HepG2 (cell line): Measurements from ENCODE around the gene TNFRSF1B. TPM values are rescaled to one million over a fixed set of nuclear protein-coding genes. Genes with fewer than 3 reads are reported as not detected.

Experiments
- ATAC-seq: fragments of 200-7000 bp; cut with Tn5 transposase; 3 replicates; pipeline ENCODE4 v1.9.1; 2020; ENCODE audit warnings: mild to moderate bottlenecking, moderate library complexity
- BruUV-seq: library from RNA; stranded (reverse); fragments of 400-500 nt; replicated peaks from 2 replicates; lab custom pipeline; 2021; lab: Mats Ljungman, UMichigan
- CTCF ChIA-PET: fragments of 300-600 bp; formaldehyde crosslinking; extraction: SDS; loops from one replicate; lab custom pipeline; 2021; ENCODE audit warnings: low total read pairs, inconsistent platforms, low intra/inter-chr PET ratio; lab: Yijun Ruan, JAX
- POLR2A ChIA-PET: fragments of 350-600 bp; sonication (Branson Sonifier 250); formaldehyde crosslinking; loops from one replicate; lab custom pipeline; 2020; ENCODE audit warnings: antibody characterized with exemption, inconsistent platforms; lab: Yijun Ruan, JAX
- DNase-seq: peaks from one replicate; pipeline ENCODE4 v3.0.0-alpha.2; 2015; ENCODE audit warnings: low spot score
- FAIRE-seq: peaks from 3 replicates; lab custom pipeline; 2011; peaks lifted over from hg19 to GRCh38; lab: Jason Lieb, UNC
- H2AFZ ChIP-seq: one replicate; pipeline ENCODE4 v1.6.1; 2011; ENCODE audit warnings: low read length, inconsistent platforms
- H3K27ac ChIP-seq: fragments of 300-600 bp; 3 replicates; pipeline ENCODE4 v1.8.0; 2011; ENCODE audit warnings: mixed run types, mild to moderate bottlenecking, mixed read lengths, low read length, inconsistent platforms; ENCODE audit not compliant: insufficient read depth; ENCODE audit errors: extremely low read length
- H3K27me3 ChIP-seq, 2 experiments: fragments of 200-600 bp in 1 of 2; 2 replicates in 1 of 2; 3 replicates in 1 of 2; pipeline versions ENCODE4 v1.6.0 to v1.8.0; 2011; ENCODE audit warnings: low read length in 2 of 2, mild to moderate bottlenecking in 2 of 2, moderate library complexity in 2 of 2, inconsistent platforms in 1 of 2; ENCODE audit not compliant: insufficient read depth in 2 of 2, control insufficient read depth in 1 of 2
- H3K36me3 ChIP-seq, 2 experiments: fragments of 200-600 bp in 1 of 2; replicated peaks in 1 of 2; 2 replicates in 1 of 2; 3 replicates in 1 of 2; pipeline versions ENCODE4 v1.5.1 to v1.8.0; 2011; ENCODE audit warnings: low read length in 2 of 2, inconsistent platforms in 1 of 2; ENCODE audit not compliant: insufficient read depth in 2 of 2, control insufficient read depth in 1 of 2
- H3K4me1 ChIP-seq: 2 replicates; pipeline ENCODE4 v1.5.1; 2012; ENCODE audit warnings: low read length, inconsistent platforms; ENCODE audit not compliant: insufficient read depth
- H3K4me2 ChIP-seq: 2 replicates; pipeline ENCODE4 v1.6.0; 2011; ENCODE audit warnings: low read depth, low read length, inconsistent platforms
- H3K4me3 ChIP-seq, 3 experiments: fragments of 200-600 bp in 1 of 3; sonication (generic), shearing (Covaris generic) in 1 of 3; replicated peaks in 1 of 3; 2 replicates each; pipeline ENCODE4 v1.5.1; 2011 to 2016; ENCODE audit warnings: low read length in 3 of 3, inconsistent platforms in 2 of 3, low read depth in 2 of 3, mild to moderate bottlenecking in 2 of 3, control low read depth in 1 of 3, mixed read lengths in 1 of 3; ENCODE audit not compliant: insufficient read depth in 1 of 3
- H3K79me2 ChIP-seq: one replicate; pipeline ENCODE4 v1.6.1; 2011; ENCODE audit warnings: low read length, inconsistent platforms; ENCODE audit not compliant: insufficient read depth
- H3K9ac ChIP-seq: 2 replicates; pipeline ENCODE4 v1.6.0; 2011; ENCODE audit warnings: mild to moderate bottlenecking, low read depth, low read length, inconsistent platforms; ENCODE audit not compliant: insufficient read depth
- H3K9me3 ChIP-seq: 2 replicates; pipeline ENCODE4 v1.5.1; 2012; ENCODE audit warnings: mild to moderate bottlenecking, low read length
- H4K20me1 ChIP-seq: 2 replicates; pipeline ENCODE4 v1.6.0; 2011; ENCODE audit warnings: inconsistent platforms, mild to moderate bottlenecking, low read length, moderate library complexity; ENCODE audit not compliant: insufficient read depth
- AKAP8 ChIP-seq: sonication (generic); formaldehyde crosslinking; IDR thresholded peaks from 2 replicates; pipeline ENCODE4 v1.5.1; 2020; ENCODE audit warnings: mild to moderate bottlenecking, missing genetic modification reagents
- ATF7-NPFF ChIP-seq: sonication (generic); formaldehyde crosslinking; IDR thresholded peaks from 2 replicates; pipeline ENCODE4 v1.8.1; 2023; ENCODE audit warnings: mild to moderate bottlenecking, low read depth, missing genetic modification reagents, moderate library complexity
- EED ChIP-seq: sonication (generic); formaldehyde crosslinking; IDR thresholded peaks from 2 replicates; pipeline ENCODE4 v1.5.0; 2020; ENCODE audit warnings: mild to moderate bottlenecking, missing genetic modification reagents
- ETV6 ChIP-seq: sonication (generic); formaldehyde crosslinking; conservative IDR thresholded peaks from 2 replicates; pipeline ENCODE4 v1.4.0; 2020; ENCODE audit warnings: missing genetic modification reagents
- KAT2B ChIP-seq: fragments of 150-350 bp; IDR thresholded peaks from 2 replicates; pipeline ENCODE4 v1.6.1; 2014; ENCODE audit warnings: low read depth, low read length, borderline replicate concordance
- MTA3 ChIP-seq: sonication (generic); formaldehyde crosslinking; IDR thresholded peaks from 2 replicates; pipeline ENCODE4 v1.4.0; 2020; ENCODE audit warnings: missing genetic modification reagents
- MXD4 ChIP-seq: IDR thresholded peaks from 2 replicates; pipeline ENCODE4 v1.6.1; 2016; ENCODE audit warnings: mild to moderate bottlenecking, missing biosample characterization, missing genetic modification reagents
- SIX4 ChIP-seq: sonication (generic); formaldehyde crosslinking; IDR thresholded peaks from 2 replicates; pipeline ENCODE4 v1.4.0; 2020; ENCODE audit warnings: missing genetic modification reagents
- ZNF567 ChIP-seq: sonication (generic); formaldehyde crosslinking; IDR thresholded peaks from 2 replicates; pipeline ENCODE4 v1.8.1; 2023; ENCODE audit warnings: mild to moderate bottlenecking, missing genetic modification reagents, borderline replicate concordance
- ZSCAN20 ChIP-seq: sonication (generic); formaldehyde crosslinking; IDR thresholded peaks from 2 replicates; pipeline ENCODE4 v1.4.0; 2020; ENCODE audit warnings: missing genetic modification reagents, mild to moderate bottlenecking, borderline replicate concordance
- ZSCAN22 ChIP-seq: sonication (generic); formaldehyde crosslinking; IDR thresholded peaks from 2 replicates; pipeline ENCODE4 v1.4.0; 2020; ENCODE audit warnings: mild to moderate bottlenecking, missing genetic modification reagents
- WGBS: methylation state at CpG from one replicate; pipeline ENCODE4 v1.1.6; 2017; ENCODE audit warnings: low lambda C conversion rate; 5-methylcytosine and 5-hydroxymethylcytosine counted together
- in situ Hi-C: cut with HindIII; loops from 2 replicates; pipeline ENCODE4 v1.10.0; 2017; ENCODE audit warnings: low pct_unique_long_range_greater_than_20kb; ENCODE audit not compliant: extremely low pct_ligation_motif_present
- intact Hi-C: fragments of 100-400 bp; cut with micrococcal nuclease; formaldehyde crosslinking; loops from one replicate; pipeline ENCODE4 v1.10.0; 2022; ENCODE audit not compliant: unreplicated experiment
- polyA plus RNA-seq, 8 experiments: library from polyadenylated mRNA; depleted of rRNA in 3 of 8; stranded (reverse) in 7 of 8; unstranded in 1 of 8; fragments of >200 nt; fragmentation: Illumina TruSeq in 4 of 8; extraction: Trizol in 4 of 8; gene quantifications; 2 replicates each; pipeline versions ENCODE4 v1.2.1 to v1.2.3, GENCODE V29; 2011 to 2016; ENCODE audit warnings: low read depth in 4 of 8, missing spikeins in 1 of 8, mixed read lengths in 1 of 8; ENCODE audit not compliant: insufficient read depth in 1 of 8
- total RNA-seq, 5 experiments: library from RNA; depleted of rRNA; stranded (reverse); fragments of >200 nt; fragmentation: Illumina TruSeq; extraction: Trizol; gene quantifications; 2 replicates each; pipeline ENCODE4 v1.2.3, GENCODE V29; 2016; ENCODE audit warnings: low read depth in 1 of 5
- TF ChIP-seq, protein P1 (sequence below): sonication (generic); formaldehyde crosslinking; IDR thresholded peaks from 2 replicates; pipeline ENCODE4 v1.5.0; 2020; ENCODE audit warnings: missing genetic modification reagents

The TNFRSF1B gene
- total and polyA plus RNA-seq, 2 of the 13 experiments (the other 11 are each of a cell fraction or from before 2014, with no cell fraction given) = 0.04 to 0.11 TPM

DNA sequence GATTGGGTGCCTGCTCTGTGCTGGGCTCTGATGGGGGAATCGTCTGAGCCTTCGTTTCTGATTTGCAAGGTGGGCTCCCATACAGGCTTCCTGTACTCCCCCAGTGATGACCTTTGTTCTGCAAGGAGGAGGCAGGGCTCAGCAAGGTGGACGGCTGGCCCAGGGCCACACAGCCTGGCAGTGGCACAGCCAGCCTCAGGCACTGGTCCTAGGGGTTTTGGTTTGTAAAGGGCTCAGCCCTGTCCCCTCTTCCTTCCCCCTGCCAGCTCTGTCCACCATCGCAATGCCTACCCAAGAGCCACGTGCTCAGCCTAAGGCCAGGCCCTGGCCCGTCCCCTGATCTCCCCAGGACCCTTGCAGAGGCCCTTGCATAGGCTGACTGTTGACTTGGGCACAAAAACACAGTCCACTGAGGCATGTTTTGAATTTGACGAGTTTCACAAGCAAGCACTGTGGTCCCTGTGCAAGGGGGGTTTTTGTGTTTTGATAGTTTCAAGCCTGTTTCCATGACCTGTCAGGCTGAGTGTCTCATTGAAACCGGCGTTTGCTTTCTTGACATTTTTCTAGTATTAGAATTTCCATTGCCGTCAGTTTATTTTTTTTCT, 39.5 kb upstream of the TNFRSF1B start:
- Histone ChIP-seq H3K36me3 (no peaks in the 10 kb centered on the region), H2AFZ (no peak overlapping the region), H3K79me2 (no peaks in the 10 kb centered on the region), H3K4me2 (no peak overlapping the region), H3K27ac (no peak overlapping the region), H3K27me3 (peaks cover 5 to 25% of the 10 kb centered on the region in 2 experiments), H3K4me3 (no peak overlapping the region), H3K9ac (no peak overlapping the region), H3K4me1 (peaks cover 25% of the 10 kb centered on the region), H4K20me1 (no peaks in the 10 kb centered on the region), H3K9me3 (no peaks in the 10 kb centered on the region)
- DNase-seq (no peak), ATAC-seq (no peak), FAIRE-seq (no peak)
- no TSS peak for BruUV-seq
- in situ Hi-C loops = no loop called here
- ChIA-PET CTCF (interaction anchor here (5.3 kb wide), 1 partner anchor 81 kb away, joined by 93 read pairs; no protein-coding TSS in a partner anchor), POLR2A (no interaction called here)
- intact Hi-C loops = no loop called here
- 39% methylated on average over 5 of the region's 10 CpGs for WGBS
- TF ChIP-seq SIX4 (CRISPR knock-in tag) (no peak), MXD4 (CRISPR knock-in tag) (no peak), ZSCAN20 (CRISPR knock-in tag) (no peak), ZNF567 (CRISPR knock-in tag) (no peak), MTA3 (CRISPR knock-in tag) (no peak), AKAP8 (CRISPR knock-in tag) (no peak), KAT2B (no peak), ETV6 (no peak), EED (CRISPR knock-in tag) (no peak), ATF7-NPFF (no peak), ZSCAN22 (CRISPR knock-in tag) (no peak)
- TF ChIP-seq, protein P1, sequence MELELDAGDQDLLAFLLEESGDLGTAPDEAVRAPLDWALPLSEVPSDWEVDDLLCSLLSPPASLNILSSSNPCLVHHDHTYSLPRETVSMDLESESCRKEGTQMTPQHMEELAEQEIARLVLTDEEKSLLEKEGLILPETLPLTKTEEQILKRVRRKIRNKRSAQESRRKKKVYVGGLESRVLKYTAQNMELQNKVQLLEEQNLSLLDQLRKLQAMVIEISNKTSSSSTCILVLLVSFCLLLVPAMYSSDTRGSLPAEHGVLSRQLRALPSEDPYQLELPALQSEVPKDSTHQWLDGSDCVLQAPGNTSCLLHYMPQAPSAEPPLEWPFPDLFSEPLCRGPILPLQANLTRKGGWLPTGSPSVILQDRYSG (CRISPR knock-in tag) = no peak
